ENCODE results near the gene SNN. TPM values are rescaled to one million over a fixed set of nuclear protein-coding genes. Genes with fewer than 3 reads are reported as not detected.

SNN gene
- total RNA-seq, 1 donor, result 13.8 TPM

- Histone ChIP-seq H2AFZ (ENCODE audit: low read length) (peak overlapping the region; percentile 9), H3K27me3 (ENCODE audit: insufficient read depth, low read length) (no peaks in the 10 kb centered on the region), H3K4me3 (ENCODE audit: insufficient read depth, low read length) (no peak overlapping the region), H3K4me2 (ENCODE audit: insufficient read depth, low read length) (no peak overlapping the region), H3K36me3 (ENCODE audit: insufficient read depth, low read length) (no peaks in the 10 kb centered on the region), H3K79me2 (ENCODE audit: insufficient read depth, low read length) (no peaks in the 10 kb centered on the region), H3K27ac (ENCODE audit: low read depth, low read length) (no peak overlapping the region), H3K9me3 (ENCODE audit: low read depth, low read length) (no peaks in the 10 kb centered on the region), H3K4me1 (ENCODE audit: insufficient read depth, low read length) (peaks cover 21% of the 10 kb centered on the region), H4K20me1 (ENCODE audit: insufficient read depth, low read length) (no peaks in the 10 kb centered on the region)
- TF ChIP-seq, protein P1, sequence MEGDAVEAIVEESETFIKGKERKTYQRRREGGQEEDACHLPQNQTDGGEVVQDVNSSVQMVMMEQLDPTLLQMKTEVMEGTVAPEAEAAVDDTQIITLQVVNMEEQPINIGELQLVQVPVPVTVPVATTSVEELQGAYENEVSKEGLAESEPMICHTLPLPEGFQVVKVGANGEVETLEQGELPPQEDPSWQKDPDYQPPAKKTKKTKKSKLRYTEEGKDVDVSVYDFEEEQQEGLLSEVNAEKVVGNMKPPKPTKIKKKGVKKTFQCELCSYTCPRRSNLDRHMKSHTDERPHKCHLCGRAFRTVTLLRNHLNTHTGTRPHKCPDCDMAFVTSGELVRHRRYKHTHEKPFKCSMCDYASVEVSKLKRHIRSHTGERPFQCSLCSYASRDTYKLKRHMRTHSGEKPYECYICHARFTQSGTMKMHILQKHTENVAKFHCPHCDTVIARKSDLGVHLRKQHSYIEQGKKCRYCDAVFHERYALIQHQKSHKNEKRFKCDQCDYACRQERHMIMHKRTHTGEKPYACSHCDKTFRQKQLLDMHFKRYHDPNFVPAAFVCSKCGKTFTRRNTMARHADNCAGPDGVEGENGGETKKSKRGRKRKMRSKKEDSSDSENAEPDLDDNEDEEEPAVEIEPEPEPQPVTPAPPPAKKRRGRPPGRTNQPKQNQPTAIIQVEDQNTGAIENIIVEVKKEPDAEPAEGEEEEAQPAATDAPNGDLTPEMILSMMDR (IDR thresholded peaks at IDR 0.05; ENCODE audit: extremely low read depth, low read depth, low read length), result no peak
- DNase-seq (ENCODE audit: insufficient read length, low spot score, missing footprints), result no peak
Observed at GRCh38 chr16:11629071-11630030, 38.9 kb upstream of the SNN start.

DNA sequence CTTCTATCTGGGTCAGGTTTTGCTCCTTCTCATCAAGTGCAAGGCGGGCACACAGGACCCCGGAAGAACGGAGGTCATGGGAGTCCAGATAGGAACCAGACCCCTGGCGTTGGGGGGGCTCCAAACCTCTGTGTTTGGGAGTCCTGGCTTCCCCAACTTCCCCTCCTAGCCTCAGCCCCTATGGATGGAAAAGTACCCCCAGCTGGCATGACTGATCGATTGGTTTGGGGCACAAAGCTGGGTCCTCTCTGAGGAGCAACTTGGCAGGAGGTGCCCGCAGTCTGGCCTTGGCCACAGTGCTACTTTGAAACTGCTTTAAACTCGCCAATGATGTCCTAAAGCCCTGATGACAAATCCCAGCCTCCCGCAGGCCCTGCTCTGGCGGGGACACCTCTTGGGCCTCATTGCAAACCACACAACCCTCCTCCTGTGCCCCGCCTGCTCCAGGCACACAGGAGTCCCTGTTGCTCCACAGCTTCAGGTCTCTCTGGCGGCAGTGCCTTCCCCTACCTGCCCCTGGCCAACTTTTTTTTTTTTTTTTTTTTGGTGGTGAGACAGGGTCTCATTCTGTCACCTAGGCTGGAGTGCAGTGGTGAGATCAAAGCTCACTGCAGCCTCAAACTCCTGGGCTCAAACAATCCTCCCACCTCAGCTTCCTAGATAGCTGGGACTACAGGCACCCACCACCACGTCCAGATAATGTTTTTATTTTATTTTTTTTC lies 38.0 kb upstream of the SNN start:
- Histone ChIP-seq H3K27ac (ENCODE audit: low read depth, low read length) (no peak overlapping the region), H3K4me2 (ENCODE audit: insufficient read depth, low read length) (no peak overlapping the region), H3K9me3 (ENCODE audit: low read depth, low read length) (no peaks in the 10 kb centered on the region), H3K27me3 (ENCODE audit: insufficient read depth, low read length) (no peaks in the 10 kb centered on the region), H3K4me3 (ENCODE audit: insufficient read depth, low read length) (no peak overlapping the region), H3K79me2 (ENCODE audit: insufficient read depth, low read length) (no peaks in the 10 kb centered on the region), H3K4me1 (ENCODE audit: insufficient read depth, low read length) (peaks cover 21% of the 10 kb centered on the region), H3K36me3 (ENCODE audit: insufficient read depth, low read length) (no peaks in the 10 kb centered on the region), H4K20me1 (ENCODE audit: insufficient read depth, low read length) (no peaks in the 10 kb centered on the region), H2AFZ (ENCODE audit: low read length) (no peak overlapping the region)
- TF ChIP-seq, protein P1 (IDR thresholded peaks at IDR 0.05; ENCODE audit: extremely low read depth, low read depth, low read length), result no peak
- no peak for DNase-seq (ENCODE audit: insufficient read length, low spot score, missing footprints)

- DNase-seq (ENCODE audit: insufficient read length, low spot score, missing footprints), result no peak
- H3K27ac ChIP-seq (ENCODE audit: low read depth, low read length), result no peak overlapping the region
- no peak overlapping the region for H2AFZ ChIP-seq (ENCODE audit: low read length)
- H4K20me1 ChIP-seq (ENCODE audit: insufficient read depth, low read length), result no peaks in the 10 kb centered on the region
- no peaks in the 10 kb centered on the region for H3K36me3 ChIP-seq (ENCODE audit: insufficient read depth, low read length)
- H3K4me1 ChIP-seq (ENCODE audit: insufficient read depth, low read length), result peaks cover 21% of the 10 kb centered on the region
- no peak overlapping the region for H3K4me3 ChIP-seq (ENCODE audit: insufficient read depth, low read length)
- TF ChIP-seq, protein P1 (IDR thresholded peaks at IDR 0.05; ENCODE audit: extremely low read depth, low read depth, low read length), result no peak
- no peak overlapping the region for H3K4me2 ChIP-seq (ENCODE audit: insufficient read depth, low read length)
- H3K79me2 ChIP-seq (ENCODE audit: insufficient read depth, low read length), result no peaks in the 10 kb centered on the region
- H3K27me3 ChIP-seq (ENCODE audit: insufficient read depth, low read length), result no peaks in the 10 kb centered on the region
- no peaks in the 10 kb centered on the region for H3K9me3 ChIP-seq (ENCODE audit: low read depth, low read length)
Observed at GRCh38 chr16:11630768-11631056, 37.5 kb upstream of the SNN start.

DNA sequence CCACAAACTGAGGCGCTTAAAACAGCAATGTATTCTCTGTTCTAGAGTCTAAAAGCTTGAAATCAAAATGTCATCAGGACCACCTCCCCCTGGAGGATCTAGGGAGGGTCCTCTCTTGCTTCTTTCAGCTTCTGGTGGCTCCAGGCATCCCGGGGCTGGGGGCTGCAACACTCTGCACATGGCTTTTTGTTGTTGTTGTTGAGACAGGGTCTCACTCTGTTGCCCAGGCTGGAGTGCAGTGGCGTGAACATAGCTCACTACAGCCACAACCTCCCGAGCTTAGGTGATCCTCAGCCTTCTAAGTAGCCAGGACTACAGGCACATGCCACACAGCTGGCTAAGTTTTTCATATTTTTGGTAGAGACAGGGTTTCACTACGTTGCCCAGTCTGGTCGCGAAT lies 37.0 kb upstream of the SNN start:
- H3K4me3 ChIP-seq (ENCODE audit: insufficient read depth, low read length), result no peak overlapping the region
- peaks cover 21% of the 10 kb centered on the region for H3K4me1 ChIP-seq (ENCODE audit: insufficient read depth, low read length)
- H2AFZ ChIP-seq (ENCODE audit: low read length), result no peak overlapping the region
- TF ChIP-seq, protein P1 (IDR thresholded peaks at IDR 0.05; ENCODE audit: extremely low read depth, low read depth, low read length), result no peak
- no peak overlapping the region for H3K27ac ChIP-seq (ENCODE audit: low read depth, low read length)
- no peaks in the 10 kb centered on the region for H3K27me3 ChIP-seq (ENCODE audit: insufficient read depth, low read length)
- no peaks in the 10 kb centered on the region for H3K36me3 ChIP-seq (ENCODE audit: insufficient read depth, low read length)
- no peak for DNase-seq (ENCODE audit: insufficient read length, low spot score, missing footprints)
- H3K79me2 ChIP-seq (ENCODE audit: insufficient read depth, low read length), result no peaks in the 10 kb centered on the region
- H3K9me3 ChIP-seq (ENCODE audit: low read depth, low read length), result no peaks in the 10 kb centered on the region
- no peak overlapping the region for H3K4me2 ChIP-seq (ENCODE audit: insufficient read depth, low read length)
- H4K20me1 ChIP-seq (ENCODE audit: insufficient read depth, low read length), result no peaks in the 10 kb centered on the region

Data from osteoblast (primary cell).